Measurements from ENCODE around the gene BTBD1. TPM values are rescaled to one million over a fixed set of nuclear protein-coding genes. Genes with fewer than 3 reads are reported as not detected.

Gene BTBD1
- total and polyA plus RNA-seq, 2 donors (not counting 3 experiments of a cell fraction or from before 2014, with no cell fraction given) = 30.8 to 58.0 TPM

- no TSS peak for BruUV-seq (replicated peaks)
- no peak for FAIRE-seq
These were observed 100.4 kb downstream of the BTBD1 start for GRCh38 chr15:82966671-82967071.

More at GRCh38 chr15:82966671-82967071, 100.4 kb downstream of the BTBD1 start:
- no peaks in the 10 kb centered on the region for H3K4me1 ChIP-seq (ENCODE audit: control insufficient read depth, extremely low read depth, insufficient read depth, low read length)
- no peak for TF ChIP-seq POLR2AphosphoS5 (IDR thresholded peaks at IDR 0.05; ENCODE audit: insufficient read depth, low read depth, low read length)
- no peak for TF ChIP-seq JUN (IDR thresholded peaks at IDR 0.05; ENCODE audit: borderline replicate concordance, insufficient read depth, insufficient read length, low read depth)
- TF ChIP-seq MYC (IDR thresholded peaks at IDR 0.05; ENCODE audit: low read depth, low read length) = no peak
- no peak for TF ChIP-seq GATA2 (IDR thresholded peaks at IDR 0.05; ENCODE audit: insufficient read depth, insufficient read length, low read depth, low read length)
- TF ChIP-seq CTCF (IDR thresholded peaks at IDR 0.05; ENCODE audit: extremely low read depth in 1 of 2, insufficient read depth in 1 of 2, low read depth in 1 of 2, low read length in 2 of 2) = no peak
- no peak overlapping the region for H3K9ac ChIP-seq (replicated peaks; ENCODE audit: extremely low read depth, insufficient read depth, low read length)
- ChIA-PET CTCF (no interaction called here), POLR2A (no interaction called here)
- H3K79me2 ChIP-seq (ENCODE audit: control insufficient read depth, insufficient read depth, low read length) = no peaks in the 10 kb centered on the region
- H3K36me3 ChIP-seq (ENCODE audit: control insufficient read depth in 2 of 2, extremely low read depth in 1 of 2, insufficient read depth in 2 of 2, low read length in 2 of 2) = no peaks in the 10 kb centered on the region
- H3K9me1 ChIP-seq (replicated peaks; ENCODE audit: control insufficient read depth, extremely low read depth, insufficient read depth, low read length) = no peaks in the 10 kb centered on the region
- intact Hi-C loops (cut with micrococcal nuclease) (no loop called here), dilution Hi-C loops (cut with MboI; ENCODE audit: extremely low pct_ligation_motif_present, low sequenced_read_pairs) (no loop called here)
- H2AFZ ChIP-seq (ENCODE audit: low read depth, low read length) = no peak overlapping the region
- no peak overlapping the region for H3K4me3 ChIP-seq (replicated peaks in 1 of 3; ENCODE audit: insufficient read depth in 1 of 3, low read depth in 1 of 3, low read length in 3 of 3)
- DNase-seq (ENCODE audit: low read depth, low spot score) = no peak
- no peak overlapping the region for H3K27ac ChIP-seq (ENCODE audit: insufficient read depth, low read depth, low read length)
- no peak overlapping the region for H3K4me2 ChIP-seq (ENCODE audit: insufficient read depth, low read length)
- no peaks in the 10 kb centered on the region for H4K20me1 ChIP-seq (replicated peaks; ENCODE audit: control insufficient read depth, extremely low read depth, insufficient read depth, low read length)
- peaks cover 1 to 9% of the 10 kb centered on the region in 2 experiments for H3K27me3 ChIP-seq (ENCODE audit: control insufficient read depth in 2 of 2, insufficient read depth in 2 of 2, low read length in 2 of 2)
- H3K9me3 ChIP-seq (replicated peaks; ENCODE audit: control insufficient read depth, insufficient read depth, low read length) = no peaks in the 10 kb centered on the region

Small RNA genes within 50 kb of the gene (microRNA-seq; reads per million reads assigned to microRNA genes)
- not detected for gene MIR4515 (ENCODE audit: borderline number of aligned reads, borderline replicate concordance)

Small RNA genes within 50 kb of the gene (small RNA-seq; reads per million reads assigned to genes)
- gene MIR4515 (ENCODE audit: insufficient read depth, insufficient read length, low read depth, low replicate concordance) = not detected

Other genes with a start within 250 kb of the BTBD1 start
- 0.60 and 0.97 TPM in 2 replicates for gene HOMER2, start 114.5 kb downstream of the BTBD1 start, total RNA-seq
- 0.40 and 0.68 TPM in 2 replicates for gene HOMER2, start 114.5 kb downstream of the BTBD1 start, polyA plus RNA-seq
- gene RAMAC, start 81.0 kb downstream of the BTBD1 start, total RNA-seq = 14.1 and 15.2 TPM in 2 replicates
- 8.8 and 12.5 TPM in 2 replicates for gene RAMAC, start 81.0 kb downstream of the BTBD1 start, polyA plus RNA-seq
- gene C15orf40, start 55.6 kb downstream of the BTBD1 start, total RNA-seq = 20.9 and 27.9 TPM in 2 replicates
- 14.1 and 15.4 TPM in 2 replicates for gene C15orf40, start 55.6 kb downstream of the BTBD1 start, polyA plus RNA-seq
- gene TM6SF1, start 40.4 kb upstream of the BTBD1 start, total RNA-seq = 26.5 and 26.8 TPM in 2 replicates
- gene TM6SF1, start 40.4 kb upstream of the BTBD1 start, polyA plus RNA-seq = 33.0 and 38.0 TPM in 2 replicates
- 155 and 156 TPM in 2 replicates for gene HDGFL3, start 140.6 kb upstream of the BTBD1 start, total RNA-seq
- 10.9 and 20.2 TPM in 2 replicates for gene HDGFL3, start 140.6 kb upstream of the BTBD1 start, polyA plus RNA-seq
- gene BNC1, start 217.4 kb upstream of the BTBD1 start, total RNA-seq = 2.9 and 3.4 TPM in 2 replicates
- gene BNC1, start 217.4 kb upstream of the BTBD1 start, polyA plus RNA-seq = 3.9 TPM in 2 replicates